Measurements from ENCODE around the gene LRP2BP. TPM values are rescaled to one million over a fixed set of nuclear protein-coding genes. Genes with fewer than 3 reads are reported as not detected.

Gene LRP2BP
- total and polyA plus RNA-seq, 2 of the 13 experiments (the other 11 are each of a cell fraction or from before 2014, with no cell fraction given) = 0.22 to 0.29 TPM

DNA sequence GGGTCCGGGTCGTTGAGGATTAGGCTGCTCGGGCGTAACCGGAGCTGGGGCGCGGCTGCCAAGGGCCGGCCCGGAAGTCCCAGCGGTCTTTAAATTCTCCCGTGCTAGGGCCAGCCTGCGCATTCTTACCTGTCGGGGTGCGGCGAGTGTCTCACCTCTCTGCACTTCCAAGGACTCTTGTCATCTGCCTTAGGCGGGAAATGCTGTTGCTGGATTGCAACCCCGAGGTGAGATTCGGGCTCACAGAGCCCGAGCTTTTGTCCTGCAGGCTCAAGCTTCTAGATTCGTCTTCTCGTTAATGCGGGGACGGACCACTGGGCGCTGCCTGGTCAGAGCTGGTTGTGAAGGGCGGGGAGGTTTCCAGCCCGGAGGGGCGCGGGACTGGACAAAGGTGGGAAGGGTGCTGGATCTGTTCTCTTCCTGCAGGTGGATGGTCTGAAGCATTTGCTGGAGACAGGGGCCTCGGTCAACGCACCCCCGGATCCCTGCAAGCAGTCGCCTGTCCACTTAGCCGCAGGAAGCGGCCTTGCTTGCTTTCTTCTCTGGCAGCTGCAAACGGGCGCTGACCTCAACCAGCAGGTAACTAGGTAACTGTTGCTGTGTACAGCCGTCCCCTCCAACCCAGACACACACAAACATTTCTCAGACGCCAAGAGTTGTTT is 1.1 kb upstream of the LRP2BP start, which contains the start of gene ANKRD37 (continued):
- TF ChIP-seq, protein P1, sequence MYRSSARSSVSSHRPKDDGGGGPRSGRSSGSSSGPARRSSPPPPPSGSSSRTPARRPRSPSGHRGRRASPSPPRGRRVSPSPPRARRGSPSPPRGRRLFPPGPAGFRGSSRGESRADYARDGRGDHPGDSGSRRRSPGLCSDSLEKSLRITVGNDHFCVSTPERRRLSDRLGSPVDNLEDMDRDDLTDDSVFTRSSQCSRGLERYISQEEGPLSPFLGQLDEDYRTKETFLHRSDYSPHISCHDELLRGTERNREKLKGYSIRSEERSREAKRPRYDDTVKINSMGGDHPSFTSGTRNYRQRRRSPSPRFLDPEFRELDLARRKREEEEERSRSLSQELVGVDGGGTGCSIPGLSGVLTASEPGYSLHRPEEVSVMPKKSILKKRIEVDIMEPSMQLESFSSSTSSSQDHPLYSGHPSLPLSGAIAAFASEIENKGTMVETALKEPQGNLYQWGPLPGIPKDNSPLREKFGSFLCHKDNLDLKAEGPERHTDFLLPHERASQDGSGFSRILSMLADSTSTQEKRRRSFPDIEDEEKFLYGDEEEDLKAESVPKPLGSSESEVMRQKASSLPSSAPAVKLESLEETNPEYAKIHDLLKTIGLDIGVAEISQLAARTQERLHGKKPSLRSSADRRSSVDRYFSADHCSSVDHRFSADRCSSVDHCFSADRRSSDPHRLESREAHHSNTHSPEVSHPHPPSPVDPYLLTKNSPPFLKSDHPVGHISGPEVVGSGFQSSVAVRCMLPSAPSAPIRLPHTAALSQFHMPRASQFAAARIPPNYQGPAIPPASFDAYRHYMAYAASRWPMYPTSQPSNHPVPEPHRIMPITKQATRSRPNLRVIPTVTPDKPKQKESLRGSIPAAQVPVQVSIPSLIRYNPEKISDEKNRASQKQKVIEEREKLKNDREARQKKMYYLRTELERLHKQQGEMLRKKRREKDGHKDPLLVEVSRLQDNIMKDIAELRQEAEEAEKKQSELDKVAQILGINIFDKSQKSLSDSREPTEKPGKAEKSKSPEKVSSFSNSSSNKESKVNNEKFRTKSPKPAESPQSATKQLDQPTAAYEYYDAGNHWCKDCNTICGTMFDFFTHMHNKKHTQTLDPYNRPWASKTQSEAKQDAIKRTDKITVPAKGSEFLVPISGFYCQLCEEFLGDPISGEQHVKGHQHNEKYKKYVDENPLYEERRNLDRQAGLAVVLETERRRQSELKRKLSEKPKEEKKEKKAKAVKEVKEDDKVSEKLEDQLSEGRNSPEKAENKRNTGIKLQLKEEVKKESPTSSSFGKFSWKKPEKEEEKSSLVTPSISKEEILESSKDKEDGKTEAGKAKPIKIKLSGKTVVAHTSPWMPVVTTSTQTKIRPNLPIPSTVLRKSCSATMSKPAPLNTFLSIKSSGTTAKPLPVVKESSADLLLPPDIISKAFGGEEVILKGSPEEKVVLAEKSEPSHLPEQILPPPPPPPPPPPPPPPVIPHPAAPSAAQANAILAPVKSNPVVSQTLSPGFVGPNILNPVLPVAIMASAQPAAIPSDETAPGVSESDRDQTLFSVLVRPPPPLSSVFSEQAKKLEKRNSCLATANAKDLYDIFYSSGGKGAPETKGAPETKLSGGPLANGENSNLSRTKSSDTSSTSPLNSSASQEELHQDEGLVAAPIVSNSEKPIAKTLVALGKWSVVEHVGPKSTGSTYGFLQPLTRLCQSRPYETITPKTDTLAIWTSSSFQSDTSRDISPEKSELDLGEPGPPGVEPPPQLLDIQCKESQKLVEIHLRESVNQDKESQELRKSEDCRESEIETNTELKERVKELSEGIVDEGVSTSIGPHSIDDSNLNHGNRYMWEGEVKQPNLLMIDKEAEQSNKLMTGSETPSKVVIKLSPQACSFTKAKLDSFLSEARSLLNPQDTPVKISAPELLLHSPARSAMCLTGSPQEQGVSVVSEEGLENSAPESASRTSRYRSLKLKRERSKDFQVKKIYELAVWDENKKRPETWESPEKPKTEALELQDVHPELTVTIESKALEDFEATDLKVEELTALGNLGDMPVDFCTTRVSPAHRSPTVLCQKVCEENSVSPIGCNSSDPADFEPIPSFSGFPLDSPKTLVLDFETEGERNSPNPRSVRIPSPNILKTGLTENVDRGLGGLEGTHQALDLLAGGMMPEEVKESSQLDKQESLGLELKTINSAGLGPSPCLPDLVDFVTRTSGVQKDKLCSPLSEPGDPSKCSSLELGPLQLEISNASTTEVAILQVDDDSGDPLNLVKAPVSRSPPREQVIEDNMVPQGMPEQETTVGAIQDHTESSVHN (CRISPR knock-in tag; IDR thresholded peaks at IDR 0.05) = 0 out of 2 replicates have a peak, but pooled peaks have one; percentile 36
- TF ChIP-seq, protein P2, sequence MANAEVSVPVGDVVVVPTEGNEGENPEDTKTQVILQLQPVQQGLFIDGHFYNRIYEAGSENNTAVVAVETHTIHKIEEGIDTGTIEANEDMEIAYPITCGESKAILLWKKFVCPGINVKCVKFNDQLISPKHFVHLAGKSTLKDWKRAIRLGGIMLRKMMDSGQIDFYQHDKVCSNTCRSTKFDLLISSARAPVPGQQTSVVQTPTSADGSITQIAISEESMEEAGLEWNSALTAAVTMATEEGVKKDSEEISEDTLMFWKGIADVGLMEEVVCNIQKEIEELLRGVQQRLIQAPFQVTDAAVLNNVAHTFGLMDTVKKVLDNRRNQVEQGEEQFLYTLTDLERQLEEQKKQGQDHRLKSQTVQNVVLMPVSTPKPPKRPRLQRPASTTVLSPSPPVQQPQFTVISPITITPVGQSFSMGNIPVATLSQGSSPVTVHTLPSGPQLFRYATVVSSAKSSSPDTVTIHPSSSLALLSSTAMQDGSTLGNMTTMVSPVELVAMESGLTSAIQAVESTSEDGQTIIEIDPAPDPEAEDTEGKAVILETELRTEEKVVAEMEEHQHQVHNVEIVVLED (CRISPR knock-in tag; IDR thresholded peaks at IDR 0.05; ENCODE audit: borderline replicate concordance) = peak; percentile 24; the same call in 1 of the 2 replicates
- TF ChIP-seq MED1 (CRISPR knock-in tag; IDR thresholded peaks at IDR 0.05) (no peak; the same call in 1 of the 2 replicates), ZNF614 (CRISPR knock-in tag; IDR thresholded peaks at IDR 0.05; ENCODE audit: borderline replicate concordance) (no peak), ZC3H13 (CRISPR knock-in tag; IDR thresholded peaks at IDR 0.05) (no peak), NAIF1 (CRISPR knock-in tag; IDR thresholded peaks at IDR 0.05; ENCODE audit: borderline replicate concordance) (peak; percentile 16; the same call in 1 of the 2 replicates), SP140L (CRISPR knock-in tag; IDR thresholded peaks at IDR 0.05; ENCODE audit: borderline replicate concordance) (no peak), ONECUT2 (CRISPR knock-in tag; IDR thresholded peaks at IDR 0.05) (0 out of 2 replicates have a peak, but pooled peaks have one; percentile 39), FOXJ3 (CRISPR knock-in tag; IDR thresholded peaks at IDR 0.05; ENCODE audit: borderline replicate concordance) (no peak), ZNF333 (CRISPR knock-in tag; IDR thresholded peaks at IDR 0.05; ENCODE audit: borderline replicate concordance) (peak; percentile 26; the same call in 1 of the 2 replicates), HNRNPLL (IDR thresholded peaks at IDR 0.05; ENCODE audit: low read depth, low read length, poor library complexity, severe bottlenecking) (peak; percentile 67)

Data from HepG2 (cell line).